ENCODE measurements around the gene MIA3. TPM values are rescaled to one million over a fixed set of nuclear protein-coding genes. Genes with fewer than 3 reads are reported as not detected.
A peak's percentile ranks its signal among the peaks of the same experiment; 100 is the strongest.

Gene MIA3
- total and polyA plus RNA-seq, 9 of the 15 experiments (the other 6 are each of a cell fraction or from before 2014, with no cell fraction given) = 21.6 to 89.4 (median 40.8) TPM

DNA sequence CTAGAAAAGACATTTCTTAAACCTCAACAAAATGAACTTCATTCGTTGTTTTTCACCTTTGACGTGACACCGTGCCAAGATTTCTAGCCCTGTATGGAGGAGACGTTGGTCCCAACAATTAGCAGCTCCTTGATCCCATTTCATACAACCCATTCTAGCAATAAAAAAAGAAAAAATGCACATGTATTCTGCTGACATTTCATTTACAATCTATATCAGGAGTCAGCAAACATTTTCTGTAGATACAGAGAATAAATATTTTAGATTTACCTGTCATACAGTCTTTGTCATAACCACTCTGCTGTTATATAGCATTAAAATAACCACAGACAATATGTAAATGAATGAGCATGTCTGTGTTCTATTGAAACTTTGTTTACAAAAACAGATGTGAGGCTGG is 21.2 kb upstream of the MIA3 start:
- intact Hi-C loops (cut with micrococcal nuclease) = no loop called here
- 7% methylated on average over 4 of the region's 4 CpGs for WGBS (ENCODE audit: insufficient coverage, low coverage, missing lambda C conversion rate)
- no peaks in the 10 kb centered on the region for H3K36me3 ChIP-seq (ENCODE audit: control insufficient read depth, insufficient read depth, low read length)
- H2AFZ ChIP-seq (ENCODE audit: low read depth, low read length) = no peak overlapping the region
- CTCF ChIA-PET (ENCODE audit: low intra/inter-chr PET ratio) = no interaction called here
- ATAC-seq (no peak), FAIRE-seq (no peak), DNase-seq (ENCODE audit: extremely low read depth in 1 of 4, low spot score in 3 of 4) (no peak)
- no peak for TF ChIP-seq MITF (IDR thresholded peaks at IDR 0.05)
- no peak for TF ChIP-seq DACH1 (IDR thresholded peaks at IDR 0.05; ENCODE audit: partially characterized antibody)
- TF ChIP-seq ZNF316 (IDR thresholded peaks at IDR 0.05) = peak; percentile 60
- TF ChIP-seq ZNF232 (CRISPR knock-in tag; IDR thresholded peaks at IDR 0.05) = no peak
- TF ChIP-seq ZNF586 (CRISPR knock-in tag; conservative IDR thresholded peaks at IDR 0.05) = no peak
- no peak for TF ChIP-seq DEAF1 (CRISPR knock-in tag; IDR thresholded peaks at IDR 0.05)
- TF ChIP-seq SRF (CRISPR knock-in tag; IDR thresholded peaks at IDR 0.05) = no peak
- peak; percentile 37; the same call in 1 of the 2 replicates for TF ChIP-seq C11orf30 (IDR thresholded peaks at IDR 0.05; ENCODE audit: low read depth)
- TF ChIP-seq ZC3H8 (IDR thresholded peaks at IDR 0.05) = no peak
- no peak for TF ChIP-seq CHD1 (IDR thresholded peaks at IDR 0.05; ENCODE audit: low read length)
- TF ChIP-seq ZBTB9 (CRISPR knock-in tag; IDR thresholded peaks at IDR 0.05) = no peak
- no peak overlapping the region for H3K9ac ChIP-seq (ENCODE audit: insufficient read depth in 1 of 2, low read depth in 2 of 2, low read length in 2 of 2)
- no peaks in the 10 kb centered on the region for H3K79me2 ChIP-seq (ENCODE audit: control insufficient read depth, insufficient read depth, low read length)
- H3K4me3 ChIP-seq = no peak overlapping the region
- no peaks in the 10 kb centered on the region for H4K20me1 ChIP-seq (replicated peaks; ENCODE audit: control insufficient read depth, insufficient read depth, low read length)
- H3K4me1 ChIP-seq (replicated peaks in 1 of 2; ENCODE audit: control insufficient read depth in 2 of 2, insufficient read depth in 2 of 2, low read length in 2 of 2) = no peaks in the 10 kb centered on the region
- no peak overlapping the region for H3K27ac ChIP-seq (ENCODE audit: extremely low read depth, low read depth, low read length)
- in situ Hi-C loops (cut with MboI) = no loop called here
- POLR2A ChIA-PET = no interaction called here
- H3K27me3 ChIP-seq (ENCODE audit: control insufficient read depth in 2 of 2, insufficient read depth in 2 of 2, low read length in 2 of 2) = peaks cover 0 to 3% of the 10 kb centered on the region in 2 experiments; a peak in 2 of 5 replicates
- H3K4me2 ChIP-seq (ENCODE audit: insufficient read depth, low read length) = no peak overlapping the region
- no peaks in the 10 kb centered on the region for H3K9me1 ChIP-seq (ENCODE audit: control insufficient read depth, insufficient read depth, low read length)
- H3K9me3 ChIP-seq (replicated peaks; ENCODE audit: control insufficient read depth, insufficient read depth, low read depth, low read length) = no peaks in the 10 kb centered on the region
- BruUV-seq (replicated peaks) = no TSS peak
